Stromal cell of bone marrow (primary cell): ENCODE results near the gene GRIFIN.

Source experiments
- DNase-seq: peaks from one replicate; pipeline ENCODE4 v3.0.0-alpha.2; 2012; ENCODE audit warnings: low read depth

Gene GRIFIN

GRCh38 chr7:2432910-2433712 is 43.1 kb downstream of the GRIFIN start:
- no peak for DNase-seq

GRCh38 chr7:2431260-2431867 is 44.8 kb downstream of the GRIFIN start:
- no peak for DNase-seq

DNA sequence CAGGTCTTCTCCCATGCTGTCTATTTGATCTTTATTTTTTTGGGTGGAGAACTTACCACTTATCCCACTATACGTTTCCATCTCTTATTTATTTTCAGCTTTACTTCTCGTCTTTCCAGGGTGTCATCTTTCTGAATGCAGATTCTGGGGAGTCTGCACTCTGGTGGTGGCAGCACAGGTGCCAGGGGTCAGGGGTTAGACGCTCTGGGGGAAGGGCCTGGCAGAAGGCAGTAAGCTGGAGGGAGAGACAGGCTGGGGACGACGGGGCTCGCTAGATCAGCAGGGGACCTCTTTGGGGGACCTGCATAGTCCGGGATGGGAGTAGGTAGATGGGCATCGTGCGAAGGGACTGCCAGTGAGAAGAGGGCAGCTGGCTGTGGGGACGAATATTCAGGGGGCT is 50.4 kb downstream of the GRIFIN start:
- no peak for DNase-seq
